GM23248 (cell line): ENCODE data around the gene ATP6V1G3.

Experiments
- EZH2 ChIP-seq: fragments of 200-600 bp; sonication (generic); IDR thresholded peaks from 2 replicates; pipeline ENCODE4 v1.6.1; 2018; ENCODE audit warnings: antibody characterized with exemption, mild to moderate bottlenecking; ENCODE audit not compliant: insufficient read depth, poor library complexity, severe bottlenecking
- EZH2phosphoT487 ChIP-seq: fragments of 200-600 bp; sonication (generic); IDR thresholded peaks from 2 replicates; pipeline ENCODE4 v1.6.1; 2018; ENCODE audit warnings: antibody characterized with exemption, moderate library complexity, mild to moderate bottlenecking, low read depth; ENCODE audit not compliant: insufficient read depth

GRCh38 chr1:198588845-198589244 lies 48.4 kb upstream of the ATP6V1G3 start:
- TF ChIP-seq EZH2: no peak
- no peak for TF ChIP-seq EZH2phosphoT487
